HepG2 (cell line): Measurements from ENCODE around the gene TSPY4. TPM values are rescaled to one million over a fixed set of nuclear protein-coding genes. Genes with fewer than 3 reads are reported as not detected.
"Not testable (repeated sequence)": the region's sequence is repeated elsewhere in the genome, so short reads cannot be mapped to it uniquely, and the experiment has no call there.

Experiments
- ATAC-seq: fragments of 200-7000 bp; cut with Tn5 transposase; 3 replicates; pipeline ENCODE4 v1.9.1; 2020; ENCODE audit warnings: mild to moderate bottlenecking, moderate library complexity
- BruUV-seq: library from RNA; stranded (reverse); fragments of 400-500 nt; replicated peaks from 2 replicates; lab custom pipeline; 2021; lab: Mats Ljungman, UMichigan
- CTCF ChIA-PET: fragments of 300-600 bp; formaldehyde crosslinking; extraction: SDS; loops from one replicate; lab custom pipeline; 2021; ENCODE audit warnings: low total read pairs, inconsistent platforms, low intra/inter-chr PET ratio; lab: Yijun Ruan, JAX
- POLR2A ChIA-PET: fragments of 350-600 bp; sonication (Branson Sonifier 250); formaldehyde crosslinking; loops from one replicate; lab custom pipeline; 2020; ENCODE audit warnings: antibody characterized with exemption, inconsistent platforms; lab: Yijun Ruan, JAX
- DNase-seq: peaks from one replicate; pipeline ENCODE4 v3.0.0-alpha.2; 2015; ENCODE audit warnings: low spot score
- FAIRE-seq: peaks from 3 replicates; lab custom pipeline; 2011; peaks lifted over from hg19 to GRCh38; lab: Jason Lieb, UNC
- H2AFZ ChIP-seq: one replicate; pipeline ENCODE4 v1.6.1; 2011; ENCODE audit warnings: low read length, inconsistent platforms
- H3K27ac ChIP-seq: fragments of 300-600 bp; 3 replicates; pipeline ENCODE4 v1.8.0; 2011; ENCODE audit warnings: mixed run types, mild to moderate bottlenecking, mixed read lengths, low read length, inconsistent platforms; ENCODE audit not compliant: insufficient read depth; ENCODE audit errors: extremely low read length
- H3K27me3 ChIP-seq, 2 experiments: fragments of 200-600 bp in 1 of 2; 2 replicates in 1 of 2; 3 replicates in 1 of 2; pipeline versions ENCODE4 v1.6.0 to v1.8.0; 2011; ENCODE audit warnings: low read length in 2 of 2, mild to moderate bottlenecking in 2 of 2, moderate library complexity in 2 of 2, inconsistent platforms in 1 of 2; ENCODE audit not compliant: insufficient read depth in 2 of 2, control insufficient read depth in 1 of 2
- H3K36me3 ChIP-seq, 2 experiments: fragments of 200-600 bp in 1 of 2; replicated peaks in 1 of 2; 2 replicates in 1 of 2; 3 replicates in 1 of 2; pipeline versions ENCODE4 v1.5.1 to v1.8.0; 2011; ENCODE audit warnings: low read length in 2 of 2, inconsistent platforms in 1 of 2; ENCODE audit not compliant: insufficient read depth in 2 of 2, control insufficient read depth in 1 of 2
- H3K4me1 ChIP-seq: 2 replicates; pipeline ENCODE4 v1.5.1; 2012; ENCODE audit warnings: low read length, inconsistent platforms; ENCODE audit not compliant: insufficient read depth
- H3K4me2 ChIP-seq: 2 replicates; pipeline ENCODE4 v1.6.0; 2011; ENCODE audit warnings: low read depth, low read length, inconsistent platforms
- H3K4me3 ChIP-seq, 3 experiments: fragments of 200-600 bp in 1 of 3; sonication (generic), shearing (Covaris generic) in 1 of 3; replicated peaks in 1 of 3; 2 replicates each; pipeline ENCODE4 v1.5.1; 2011 to 2016; ENCODE audit warnings: low read length in 3 of 3, inconsistent platforms in 2 of 3, low read depth in 2 of 3, mild to moderate bottlenecking in 2 of 3, control low read depth in 1 of 3, mixed read lengths in 1 of 3; ENCODE audit not compliant: insufficient read depth in 1 of 3
- H3K79me2 ChIP-seq: one replicate; pipeline ENCODE4 v1.6.1; 2011; ENCODE audit warnings: low read length, inconsistent platforms; ENCODE audit not compliant: insufficient read depth
- H3K9ac ChIP-seq: 2 replicates; pipeline ENCODE4 v1.6.0; 2011; ENCODE audit warnings: mild to moderate bottlenecking, low read depth, low read length, inconsistent platforms; ENCODE audit not compliant: insufficient read depth
- H3K9me3 ChIP-seq: 2 replicates; pipeline ENCODE4 v1.5.1; 2012; ENCODE audit warnings: mild to moderate bottlenecking, low read length
- H4K20me1 ChIP-seq: 2 replicates; pipeline ENCODE4 v1.6.0; 2011; ENCODE audit warnings: inconsistent platforms, mild to moderate bottlenecking, low read length, moderate library complexity; ENCODE audit not compliant: insufficient read depth
- MLX ChIP-seq: IDR thresholded peaks from 2 replicates; pipeline ENCODE4 v1.6.1; 2016
- PRMT3 ChIP-seq: sonication (generic); formaldehyde crosslinking; IDR thresholded peaks from 2 replicates; pipeline ENCODE4 v1.8.1; 2022; ENCODE audit warnings: low read depth, mild to moderate bottlenecking, moderate library complexity, missing genetic modification reagents, borderline replicate concordance
- XBP1 ChIP-seq: sonication (generic); formaldehyde crosslinking; IDR thresholded peaks from 2 replicates; pipeline ENCODE4 v1.5.0; 2020; ENCODE audit warnings: missing genetic modification reagents
- ZSCAN29 ChIP-seq: sonication (generic); formaldehyde crosslinking; conservative IDR thresholded peaks from 2 replicates; pipeline ENCODE4 v1.4.0; 2020; ENCODE audit warnings: mild to moderate bottlenecking, missing genetic modification reagents
- WGBS: methylation state at CpG from one replicate; pipeline ENCODE4 v1.1.6; 2017; ENCODE audit warnings: low lambda C conversion rate; 5-methylcytosine and 5-hydroxymethylcytosine counted together
- in situ Hi-C: cut with HindIII; loops from 2 replicates; pipeline ENCODE4 v1.10.0; 2017; ENCODE audit warnings: low pct_unique_long_range_greater_than_20kb; ENCODE audit not compliant: extremely low pct_ligation_motif_present
- intact Hi-C: fragments of 100-400 bp; cut with micrococcal nuclease; formaldehyde crosslinking; loops from one replicate; pipeline ENCODE4 v1.10.0; 2022; ENCODE audit not compliant: unreplicated experiment
- polyA plus RNA-seq, 8 experiments: library from polyadenylated mRNA; depleted of rRNA in 3 of 8; stranded (reverse) in 7 of 8; unstranded in 1 of 8; fragments of >200 nt; fragmentation: Illumina TruSeq in 4 of 8; extraction: Trizol in 4 of 8; gene quantifications; 2 replicates each; pipeline versions ENCODE4 v1.2.1 to v1.2.3, GENCODE V29; 2011 to 2016; ENCODE audit warnings: low read depth in 4 of 8, missing spikeins in 1 of 8, mixed read lengths in 1 of 8; ENCODE audit not compliant: insufficient read depth in 1 of 8
- small RNA-seq, 3 experiments: library from RNA; depleted of rRNA; stranded (forward); fragments of <200 nt; gene quantifications; one replicate each; pipeline ENCODE3, GENCODE V24; 2012; ENCODE audit warnings: low read depth in 2 of 3, low replicate concordance in 1 of 3; ENCODE audit not compliant: insufficient read length in 3 of 3, insufficient read depth in 2 of 3
- total RNA-seq, 5 experiments: library from RNA; depleted of rRNA; stranded (reverse); fragments of >200 nt; fragmentation: Illumina TruSeq; extraction: Trizol; gene quantifications; 2 replicates each; pipeline ENCODE4 v1.2.3, GENCODE V29; 2016; ENCODE audit warnings: low read depth in 1 of 5
- TF ChIP-seq, protein P1 (sequence below): sonication (generic); formaldehyde crosslinking; IDR thresholded peaks from 2 replicates; pipeline ENCODE4 v1.4.0; 2020; ENCODE audit warnings: mild to moderate bottlenecking, missing genetic modification reagents
- TF ChIP-seq, protein P2 (sequence below): sonication (generic); formaldehyde crosslinking; IDR thresholded peaks from 2 replicates; pipeline ENCODE4 v1.8.1; 2023; ENCODE audit warnings: missing genetic modification reagents, mild to moderate bottlenecking, borderline replicate concordance

The TSPY4 gene
- total and polyA plus RNA-seq, 2 of the 13 experiments (the other 11 are each of a cell fraction or from before 2014, with no cell fraction given) = not detected

DNA sequence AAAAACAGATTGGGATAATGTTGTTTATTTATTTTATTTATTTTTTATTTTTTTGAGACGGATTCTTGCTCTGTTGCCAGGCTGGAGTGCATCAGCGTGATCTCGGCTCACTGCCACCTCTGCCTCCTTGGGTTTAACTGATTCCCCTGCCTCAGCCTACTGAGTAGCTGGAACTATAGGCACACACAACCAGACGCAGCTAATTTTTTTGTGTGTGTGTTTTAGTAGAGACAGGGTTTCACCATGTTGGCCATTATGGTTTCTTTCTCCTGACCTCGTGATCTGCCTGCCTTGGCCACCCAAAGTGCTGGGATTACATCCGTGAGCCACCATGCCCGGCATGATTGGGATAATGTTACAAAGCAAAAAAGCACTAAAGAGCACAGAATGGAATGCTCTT is 16.3 kb upstream of the TSPY4 start (continued):
- TF ChIP-seq, protein P1, sequence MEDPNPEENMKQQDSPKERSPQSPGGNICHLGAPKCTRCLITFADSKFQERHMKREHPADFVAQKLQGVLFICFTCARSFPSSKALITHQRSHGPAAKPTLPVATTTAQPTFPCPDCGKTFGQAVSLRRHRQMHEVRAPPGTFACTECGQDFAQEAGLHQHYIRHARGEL (CRISPR knock-in tag) = no peak
- TF ChIP-seq XBP1 (CRISPR knock-in tag) = no peak
- no peak for TF ChIP-seq PRMT3 (CRISPR knock-in tag)
- TF ChIP-seq ZSCAN29 = no peak
- TF ChIP-seq, protein P2, sequence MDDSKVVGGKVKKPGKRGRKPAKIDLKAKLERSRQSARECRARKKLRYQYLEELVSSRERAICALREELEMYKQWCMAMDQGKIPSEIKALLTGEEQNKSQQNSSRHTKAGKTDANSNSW (CRISPR knock-in tag) = no peak
- TF ChIP-seq MLX (CRISPR knock-in tag) = no peak

DNA sequence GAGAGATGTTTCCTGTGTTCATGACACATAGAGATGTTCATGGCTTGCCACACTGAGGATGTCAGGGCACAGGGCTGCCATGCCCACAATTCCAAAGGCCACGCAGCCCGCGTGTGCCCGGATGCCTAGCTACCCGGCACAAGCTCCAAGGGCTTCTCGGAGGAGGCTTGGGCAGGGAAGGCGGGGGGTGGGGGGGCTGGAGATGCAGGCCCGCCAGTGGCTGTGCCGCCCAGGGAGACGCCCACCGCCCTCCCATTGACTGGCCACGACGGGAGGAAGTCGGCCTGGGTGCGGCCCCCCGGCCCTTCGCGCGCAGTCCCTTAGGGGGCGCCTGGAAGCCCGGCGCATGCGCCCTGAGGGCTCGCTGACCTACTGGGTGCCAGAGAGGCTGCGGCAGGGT is 20.2 kb downstream of the TSPY4 start, which contains the start of gene TSPY8:
Gene TSPY8, plus strand, starts transcription at position 301 of the 400 bp plus-strand sequence. Its CDS starts 46 bp downstream, at position 347.
- BruUV-seq = not testable (repeated sequence)

More for the DNA sequence above, 20.2 kb downstream of the TSPY4 start, which contains the start of gene TSPY8:
- in situ Hi-C loops, H3K4me3 ChIP-seq, H3K4me1 ChIP-seq, intact Hi-C loops, H3K9ac ChIP-seq, H3K4me2 ChIP-seq, FAIRE-seq, H3K9me3 ChIP-seq, H3K79me2 ChIP-seq, H4K20me1 ChIP-seq, ATAC-seq, H3K27ac ChIP-seq, H2AFZ ChIP-seq, H3K27me3 ChIP-seq, DNase-seq, CTCF ChIA-PET, POLR2A ChIA-PET, H3K36me3 ChIP-seq: not testable (repeated sequence)
- WGBS = no CpG with 5 or more reads among the region's 25 CpGs

Small RNA genes lying within 50 kb of the gene (small RNA-seq; reads per million reads assigned to genes)
- 0 reads per million in 3 experiments for gene AC006158.1

Other genes with a start within 250 kb of the TSPY4 start
- not detected in 2 replicates for gene TSPY8, start 20.3 kb downstream of the TSPY4 start, total RNA-seq (2016; rRNA removed; fragmentation: Illumina TruSeq; extraction: Trizol)
- gene TSPY8, start 20.3 kb downstream of the TSPY4 start, polyA plus RNA-seq (2011; rRNA removed) = not detected in 2 replicates
- gene TSPY3, start 61.0 kb downstream of the TSPY4 start, total RNA-seq (2016; rRNA removed; fragmentation: Illumina TruSeq; extraction: Trizol) = not detected in 2 replicates
- not detected in 2 replicates for gene TSPY3, start 61.0 kb downstream of the TSPY4 start, polyA plus RNA-seq (2011; rRNA removed)
- not detected in 2 replicates for gene TSPY1, start 129.5 kb downstream of the TSPY4 start, total RNA-seq (2016; rRNA removed; fragmentation: Illumina TruSeq; extraction: Trizol)
- not detected in 2 replicates for gene TSPY1, start 129.5 kb downstream of the TSPY4 start, polyA plus RNA-seq (2011; rRNA removed)
- not detected in 2 replicates for gene TSPY9, start 149.8 kb downstream of the TSPY4 start, total RNA-seq (2016; rRNA removed; fragmentation: Illumina TruSeq; extraction: Trizol)
- gene TSPY9, start 149.8 kb downstream of the TSPY4 start, polyA plus RNA-seq (2011; rRNA removed) = not detected in 2 replicates
- gene TSPY10, start 190.4 kb downstream of the TSPY4 start, total RNA-seq (2016; rRNA removed; fragmentation: Illumina TruSeq; extraction: Trizol) = not detected in 2 replicates
- gene TSPY10, start 190.4 kb downstream of the TSPY4 start, polyA plus RNA-seq (2011; rRNA removed) = not detected in 2 replicates